ENCODE results near the gene G6PC1.

The G6PC1 gene

DNA sequence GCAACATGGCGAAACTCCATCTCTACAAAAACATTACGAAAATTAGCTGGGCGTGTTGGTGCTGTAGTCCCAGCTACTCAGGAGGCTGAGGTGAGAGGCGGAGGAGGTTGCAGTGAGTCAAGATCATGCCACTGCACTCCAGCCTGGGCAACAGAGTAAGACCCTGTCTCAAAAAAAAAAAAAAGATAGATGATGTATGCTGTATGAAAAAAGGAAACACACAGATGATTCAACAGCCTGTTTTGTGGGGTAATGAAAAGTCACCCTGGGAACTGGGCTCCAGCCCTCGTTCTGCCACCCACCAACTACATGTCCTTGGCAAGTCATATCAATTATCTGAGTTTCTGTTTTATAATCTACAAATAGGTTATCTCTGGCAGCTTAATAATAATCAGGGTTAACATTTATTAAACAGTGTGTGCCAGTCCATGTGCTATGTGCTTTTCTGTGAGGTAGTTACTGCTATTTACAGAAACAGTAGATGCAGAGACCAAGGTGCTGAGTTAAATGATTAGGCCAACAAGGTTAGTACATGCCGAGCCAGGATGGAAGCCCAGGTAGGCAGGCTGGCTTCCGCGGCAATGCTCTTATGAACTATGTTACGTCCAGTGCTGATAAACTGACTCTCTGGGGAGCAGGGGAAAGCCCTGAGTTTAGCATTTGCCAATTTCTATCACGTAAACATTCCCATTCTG is 1.1 kb downstream of the G6PC1 start:
- no peak overlapping the region for H3K27ac ChIP-seq (ENCODE audit: low read depth, low read length)
- no peak overlapping the region for H2AFZ ChIP-seq (ENCODE audit: low read depth, low read length, severe bottlenecking)
- H3K4me2 ChIP-seq (ENCODE audit: low read depth, low read length, poor library complexity, severe bottlenecking), result no peak overlapping the region
- H3K9me2 ChIP-seq (replicated peaks; ENCODE audit: insufficient read depth, low read length), result no peaks in the 10 kb centered on the region
- H3K9ac ChIP-seq (ENCODE audit: low read length), result no peak overlapping the region
- no peaks in the 10 kb centered on the region for H3F3A ChIP-seq (ENCODE audit: insufficient read depth)
- TF ChIP-seq CTCF (IDR thresholded peaks at IDR 0.05; ENCODE audit: insufficient read depth, low read length, poor library complexity, severe bottlenecking) (no peak), EZH2phosphoT487 (conservative IDR thresholded peaks at IDR 0.05; ENCODE audit: low read length) (no peak)
- H3K9me3 ChIP-seq (ENCODE audit: insufficient read depth, low read length), result no peaks in the 10 kb centered on the region
- H3K27me3 ChIP-seq (ENCODE audit: low read length), result no peaks in the 10 kb centered on the region
- no peak overlapping the region for H3K4me3 ChIP-seq (ENCODE audit: insufficient read depth, low read length, poor library complexity, severe bottlenecking)
- no peaks in the 10 kb centered on the region for H3K36me3 ChIP-seq (ENCODE audit: low read length)
- H3K79me2 ChIP-seq (ENCODE audit: insufficient read depth, low read length), result no peaks in the 10 kb centered on the region
- H4K20me1 ChIP-seq (ENCODE audit: low read depth, low read length), result no peaks in the 10 kb centered on the region

DNA sequence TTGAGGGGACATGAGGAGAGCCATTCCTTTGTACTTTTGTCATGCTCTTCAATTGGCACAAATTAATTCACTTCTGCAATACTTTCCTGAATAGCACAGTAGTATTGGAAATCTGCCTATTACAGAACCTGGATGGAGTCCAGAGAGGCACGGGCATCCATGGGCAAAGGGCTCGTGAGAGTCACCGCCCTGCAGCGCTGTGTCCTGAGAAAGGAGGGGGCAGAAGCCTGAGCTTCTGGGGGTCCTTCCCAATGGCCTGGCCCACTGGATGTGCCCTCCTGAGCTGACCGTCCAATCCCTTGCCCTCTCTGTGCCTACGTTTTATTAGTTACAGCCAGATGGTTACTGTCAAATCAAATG is 3.5 kb downstream of the G6PC1 start:
- Histone ChIP-seq H3K4me3 (ENCODE audit: insufficient read depth, low read length, poor library complexity, severe bottlenecking) (no peak overlapping the region), H4K20me1 (ENCODE audit: low read depth, low read length) (no peaks in the 10 kb centered on the region), H3K27ac (ENCODE audit: low read depth, low read length) (no peak overlapping the region), H3K9me2 (replicated peaks; ENCODE audit: insufficient read depth, low read length) (no peaks in the 10 kb centered on the region), H3K9ac (ENCODE audit: low read length) (no peak overlapping the region), H3K27me3 (ENCODE audit: low read length) (no peaks in the 10 kb centered on the region), H3F3A (ENCODE audit: insufficient read depth) (no peaks in the 10 kb centered on the region), H3K36me3 (ENCODE audit: low read length) (no peaks in the 10 kb centered on the region), H3K9me3 (ENCODE audit: insufficient read depth, low read length) (no peaks in the 10 kb centered on the region), H3K79me2 (ENCODE audit: insufficient read depth, low read length) (no peaks in the 10 kb centered on the region), H3K4me2 (ENCODE audit: low read depth, low read length, poor library complexity, severe bottlenecking) (no peak overlapping the region), H2AFZ (ENCODE audit: low read depth, low read length, severe bottlenecking) (no peak overlapping the region)
- no peak for TF ChIP-seq EZH2phosphoT487 (conservative IDR thresholded peaks at IDR 0.05; ENCODE audit: low read length)
- TF ChIP-seq CTCF (IDR thresholded peaks at IDR 0.05; ENCODE audit: insufficient read depth, low read length, poor library complexity, severe bottlenecking), result no peak

- H3K9ac ChIP-seq (ENCODE audit: low read length), result no peak overlapping the region
- no peak overlapping the region for H3K4me3 ChIP-seq (ENCODE audit: insufficient read depth, low read length, poor library complexity, severe bottlenecking)
- no peak overlapping the region for H3K27ac ChIP-seq (ENCODE audit: low read depth, low read length)
- H4K20me1 ChIP-seq (ENCODE audit: low read depth, low read length), result no peaks in the 10 kb centered on the region
- no peaks in the 10 kb centered on the region for H3K27me3 ChIP-seq (ENCODE audit: low read length)
- no peaks in the 10 kb centered on the region for H3K79me2 ChIP-seq (ENCODE audit: insufficient read depth, low read length)
- H3K36me3 ChIP-seq (ENCODE audit: low read length), result no peaks in the 10 kb centered on the region
- no peak for TF ChIP-seq EZH2phosphoT487 (conservative IDR thresholded peaks at IDR 0.05; ENCODE audit: low read length)
- TF ChIP-seq CTCF (IDR thresholded peaks at IDR 0.05; ENCODE audit: insufficient read depth, low read length, poor library complexity, severe bottlenecking), result no peak
- no peaks in the 10 kb centered on the region for H3K9me2 ChIP-seq (replicated peaks; ENCODE audit: insufficient read depth, low read length)
- H3F3A ChIP-seq (ENCODE audit: insufficient read depth), result no peaks in the 10 kb centered on the region
- no peak overlapping the region for H3K4me2 ChIP-seq (ENCODE audit: low read depth, low read length, poor library complexity, severe bottlenecking)
- no peaks in the 10 kb centered on the region for H3K9me3 ChIP-seq (ENCODE audit: insufficient read depth, low read length)
- H2AFZ ChIP-seq (ENCODE audit: low read depth, low read length, severe bottlenecking), result no peak overlapping the region
These were observed 6.3 kb downstream of the G6PC1 start for GRCh38 chr17:42906772-42907446.
